Endothelial cell of umbilical vein (primary cell): ENCODE results near the gene AMIGO3. TPM values are rescaled to one million over a fixed set of nuclear protein-coding genes. Genes with fewer than 3 reads are reported as not detected.

ENCODE experiments used
- BruUV-seq: library from RNA; stranded (reverse); fragments of 400-500 nt; replicated peaks from 2 replicates; lab custom pipeline; 2021; lab: Mats Ljungman, UMichigan
- CTCF ChIA-PET: fragments of 300-600, 350-600 bp; sonication (Branson Sonifier 250); formaldehyde crosslinking; loops from one replicate; lab custom pipeline; 2021; ENCODE audit warnings: antibody characterized with exemption, inconsistent platforms; lab: Charles Lee
- POLR2A ChIA-PET: fragments of 300-600, 350-600 bp; sonication (Branson Sonifier 250); formaldehyde crosslinking; loops from one replicate; lab custom pipeline; 2021; ENCODE audit warnings: antibody characterized with exemption, inconsistent platforms; lab: Charles Lee
- DNase-seq: peaks from one replicate; pipeline ENCODE4 v3.0.0-alpha.2; 2011; ENCODE audit warnings: low read depth, low spot score
- FAIRE-seq: peaks from 2 replicates; lab custom pipeline; 2011; peaks lifted over from hg19 to GRCh38; lab: Jason Lieb, UNC
- H2AFZ ChIP-seq: 2 replicates; pipeline ENCODE4 v1.6.0; 2012; ENCODE audit warnings: low read depth, low read length, control low read depth, inconsistent platforms
- H3K27ac ChIP-seq: 2 replicates; pipeline ENCODE4 v1.5.1; 2011; ENCODE audit warnings: low read depth, mild to moderate bottlenecking, control low read depth, low read length, moderate library complexity; ENCODE audit not compliant: insufficient read depth
- H3K27me3 ChIP-seq, 2 experiments: 2 replicates each; pipeline versions ENCODE4 v1.6.0 to v1.6.1; 2011; ENCODE audit warnings: low read length in 2 of 2, mixed read lengths in 1 of 2; ENCODE audit not compliant: control insufficient read depth in 2 of 2, insufficient read depth in 2 of 2
- H3K36me3 ChIP-seq, 2 experiments: 2 replicates in 1 of 2; 3 replicates in 1 of 2; pipeline ENCODE4 v1.5.1; 2011; ENCODE audit warnings: low read length in 2 of 2, mild to moderate bottlenecking in 1 of 2, moderate library complexity in 1 of 2; ENCODE audit not compliant: control insufficient read depth in 2 of 2, insufficient read depth in 2 of 2; ENCODE audit errors: extremely low read depth in 1 of 2
- H3K4me1 ChIP-seq: 3 replicates; pipeline ENCODE4 v1.5.1; 2011; ENCODE audit warnings: mild to moderate bottlenecking, low read length; ENCODE audit not compliant: control insufficient read depth, insufficient read depth; ENCODE audit errors: extremely low read depth
- H3K4me2 ChIP-seq: 2 replicates; pipeline ENCODE4 v1.6.1; 2011; ENCODE audit warnings: low read length, control low read depth, mixed read lengths; ENCODE audit not compliant: insufficient read depth
- H3K4me3 ChIP-seq, 3 experiments: fragments of 200-600 bp in 1 of 3; sonication (generic), shearing (Covaris generic) in 1 of 3; replicated peaks in 1 of 3; 2 replicates each; pipeline ENCODE4 v1.5.1; 2011 to 2016; ENCODE audit warnings: control low read depth in 3 of 3, low read length in 3 of 3, mild to moderate bottlenecking in 2 of 3, inconsistent platforms in 1 of 3, low read depth in 1 of 3, moderate library complexity in 1 of 3; ENCODE audit not compliant: insufficient read depth in 1 of 3
- H3K79me2 ChIP-seq: 2 replicates; pipeline ENCODE4 v1.6.0; 2012; ENCODE audit warnings: low read length, inconsistent platforms; ENCODE audit not compliant: control insufficient read depth, insufficient read depth
- H3K9ac ChIP-seq: replicated peaks from 2 replicates; pipeline ENCODE3; 2011; ENCODE audit warnings: low read length, control low read depth; ENCODE audit not compliant: insufficient read depth; ENCODE audit errors: extremely low read depth
- H3K9me1 ChIP-seq: replicated peaks from 3 replicates; pipeline ENCODE4 v1.6.0; 2011; ENCODE audit warnings: mild to moderate bottlenecking, low read length; ENCODE audit not compliant: control insufficient read depth, insufficient read depth; ENCODE audit errors: extremely low read depth
- H3K9me3 ChIP-seq: replicated peaks from 2 replicates; pipeline ENCODE4 v1.5.1; 2012; ENCODE audit warnings: low read length, inconsistent platforms; ENCODE audit not compliant: control insufficient read depth, insufficient read depth
- H4K20me1 ChIP-seq: replicated peaks from 2 replicates; pipeline ENCODE3; 2011; ENCODE audit warnings: mild to moderate bottlenecking, low read length; ENCODE audit not compliant: control insufficient read depth, insufficient read depth; ENCODE audit errors: extremely low read depth
- CTCF ChIP-seq, 2 donors: IDR thresholded peaks; 1 replicate in 1 of 2; 2 replicates in 1 of 2; pipeline ENCODE4 v1.5.1; 2011; ENCODE audit warnings: low read length in 2 of 2, mild to moderate bottlenecking in 2 of 2, moderate library complexity in 2 of 2, control low read depth in 1 of 2, inconsistent platforms in 1 of 2, low read depth in 1 of 2; ENCODE audit not compliant: insufficient read depth in 1 of 2; ENCODE audit errors: extremely low read depth in 1 of 2
- EZH2 ChIP-seq: IDR thresholded peaks from 2 replicates; pipeline ENCODE4 v1.6.1; 2012; ENCODE audit warnings: borderline replicate concordance, low read depth, mild to moderate bottlenecking, moderate library complexity, low read length, inconsistent platforms; ENCODE audit not compliant: severe bottlenecking
- FOS ChIP-seq: IDR thresholded peaks from 2 replicates; pipeline ENCODE4 v1.6.1; 2011; ENCODE audit warnings: mild to moderate bottlenecking, low read length, moderate library complexity, borderline replicate concordance; ENCODE audit not compliant: insufficient read depth
- GATA2 ChIP-seq: IDR thresholded peaks from 2 replicates; pipeline ENCODE4 v1.7.0; 2011; ENCODE audit warnings: low read depth, mild to moderate bottlenecking, moderate library complexity, mixed read lengths, low read length; ENCODE audit not compliant: insufficient read length, insufficient read depth
- JUN ChIP-seq: IDR thresholded peaks from 2 replicates; pipeline ENCODE4 v1.6.1; 2011; ENCODE audit warnings: borderline replicate concordance, low read depth; ENCODE audit not compliant: insufficient read length, insufficient read depth
- MYC ChIP-seq: IDR thresholded peaks from one replicate; pipeline ENCODE4 v1.6.1; 2011; ENCODE audit warnings: mild to moderate bottlenecking, low read depth, low read length
- POLR2A ChIP-seq: IDR thresholded peaks from 2 replicates; pipeline ENCODE4 v1.6.1; 2012; ENCODE audit warnings: low read depth, mild to moderate bottlenecking, control low read depth, low read length
- POLR2AphosphoS5 ChIP-seq: IDR thresholded peaks from 2 replicates; pipeline ENCODE4 v1.6.1; 2012; ENCODE audit warnings: low read depth, mild to moderate bottlenecking, control low read depth, low read length, moderate library complexity; ENCODE audit not compliant: insufficient read depth
- dilution Hi-C: fragments of 300-500 bp; cut with MboI; formaldehyde crosslinking; loops from one replicate; pipeline ENCODE4 v1.15.0; 2019; ENCODE audit warnings: low sequenced_read_pairs; ENCODE audit not compliant: extremely low pct_ligation_motif_present
- intact Hi-C: fragments of 100-400 bp; cut with micrococcal nuclease; formaldehyde crosslinking; loops from one replicate; pipeline ENCODE4 v1.10.0; 2022
- polyA plus RNA-seq, 4 experiments: library from polyadenylated mRNA; depleted of rRNA in 3 of 4; stranded (reverse) in 3 of 4; unstranded in 1 of 4; fragments of >200 nt; gene quantifications; 2 replicates each; pipeline versions ENCODE4 v1.2.1 to v1.2.3, GENCODE V29; 2011 to 2012; ENCODE audit warnings: missing spikeins in 1 of 4
- total RNA-seq: library from RNA; stranded (reverse); gene quantifications from 2 replicates; pipeline ENCODE4 v1.2.3, GENCODE V29; 2021
- TF ChIP-seq, protein P1 (sequence below): IDR thresholded peaks from 2 replicates; pipeline ENCODE4 v1.6.1; 2011; ENCODE audit not compliant: insufficient read depth, insufficient read length

Gene AMIGO3
- total and polyA plus RNA-seq, 2 donors (not counting 3 experiments of a cell fraction or from before 2014, with no cell fraction given): 0.21 TPM; not detected in 1

DNA sequence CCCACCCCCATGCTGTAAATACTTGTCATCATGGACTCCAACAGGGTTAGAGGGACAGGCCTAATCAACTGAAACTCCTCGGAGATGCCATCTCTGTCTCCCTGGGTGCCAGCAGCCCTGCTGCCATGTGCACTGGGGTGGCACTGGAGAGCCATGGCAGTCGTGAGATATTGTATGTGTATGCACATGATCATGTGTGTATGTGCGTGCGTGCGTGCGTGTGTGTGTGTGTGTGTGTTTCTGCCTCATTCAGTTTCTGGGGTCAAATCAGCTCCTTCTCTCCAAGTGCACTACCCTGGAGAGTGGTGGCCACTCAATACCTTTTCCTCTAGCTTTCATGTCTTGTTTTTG is 48.6 kb downstream of the AMIGO3 start:
- Histone ChIP-seq H3K36me3 (no peaks in the 10 kb centered on the region), H3K27me3 (no peaks in the 10 kb centered on the region), H2AFZ (no peak overlapping the region), H3K9me1 (no peaks in the 10 kb centered on the region), H3K9ac (no peak overlapping the region), H3K79me2 (peaks cover 3% of the 10 kb centered on the region), H3K4me2 (no peak overlapping the region), H3K27ac (no peak overlapping the region), H3K4me3 (no peak overlapping the region), H3K9me3 (no peaks in the 10 kb centered on the region), H4K20me1 (no peaks in the 10 kb centered on the region), H3K4me1 (peaks cover 4% of the 10 kb centered on the region)
- FAIRE-seq: no peak
- intact Hi-C loops: loop anchor here (1.0 kb wide), 1 partner anchor 132 kb away; no protein-coding TSS in a partner anchor
- TF ChIP-seq, protein P1, sequence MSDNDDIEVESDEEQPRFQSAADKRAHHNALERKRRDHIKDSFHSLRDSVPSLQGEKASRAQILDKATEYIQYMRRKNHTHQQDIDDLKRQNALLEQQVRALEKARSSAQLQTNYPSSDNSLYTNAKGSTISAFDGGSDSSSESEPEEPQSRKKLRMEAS: no peak
- TF ChIP-seq EZH2: no peak
- no peak for TF ChIP-seq CTCF (IDR thresholded peaks at IDR 0.05; ENCODE audit: extremely low read depth in 1 of 2, insufficient read depth in 1 of 2, low read depth in 1 of 2, low read length in 2 of 2)
- TF ChIP-seq POLR2AphosphoS5: no peak
- no peak for TF ChIP-seq GATA2
- TF ChIP-seq FOS: no peak
- TF ChIP-seq JUN: no peak
- no peak for TF ChIP-seq MYC
- no peak for TF ChIP-seq POLR2A
- DNase-seq: no peak
- ChIA-PET POLR2A (no interaction called here), CTCF (interaction anchor here (0.8 to 5.4 kb wide), 4 partner anchors 11 to 132 kb away, joined by 4 to 293 read pairs (median 9); partner anchors contain the start of gene BSN)
- no TSS peak for BruUV-seq
- dilution Hi-C loops: no loop called here
